HG03558 (cell line): ENCODE measurements around the gene APOBEC4.
A peak's percentile ranks its signal among the peaks of the same experiment; 100 is the strongest.

Source experiments
- ATAC-seq: cut with Tn5 transposase; IDR thresholded peaks from one replicate; pipeline ENCODE4 v1.9.1; 2021; ENCODE audit warnings: moderate number of reproducible peaks; ENCODE audit not compliant: unreplicated experiment; ENCODE audit errors: extremely low read depth

Gene APOBEC4

DNA sequence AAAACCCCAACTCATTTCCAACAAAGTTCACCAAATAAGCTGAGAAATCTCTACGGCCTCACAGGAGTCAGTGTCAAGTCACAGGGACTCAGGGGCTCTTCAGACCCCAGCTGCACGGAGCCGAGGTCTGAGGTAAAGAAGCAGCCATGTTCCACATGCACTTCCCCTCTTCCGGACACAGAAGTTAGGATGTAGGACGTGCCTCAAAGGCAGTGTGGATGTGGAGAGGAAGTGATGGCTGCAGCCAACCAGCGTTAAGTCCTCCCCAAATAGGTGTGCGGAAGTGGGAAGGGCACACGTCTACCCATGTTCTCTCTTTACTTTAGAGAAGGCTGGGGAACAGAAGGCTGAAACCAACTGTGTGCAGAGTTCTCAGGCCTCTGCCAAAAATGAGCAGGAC is 48.3 kb downstream of the APOBEC4 start:
- no peak for ATAC-seq

DNA sequence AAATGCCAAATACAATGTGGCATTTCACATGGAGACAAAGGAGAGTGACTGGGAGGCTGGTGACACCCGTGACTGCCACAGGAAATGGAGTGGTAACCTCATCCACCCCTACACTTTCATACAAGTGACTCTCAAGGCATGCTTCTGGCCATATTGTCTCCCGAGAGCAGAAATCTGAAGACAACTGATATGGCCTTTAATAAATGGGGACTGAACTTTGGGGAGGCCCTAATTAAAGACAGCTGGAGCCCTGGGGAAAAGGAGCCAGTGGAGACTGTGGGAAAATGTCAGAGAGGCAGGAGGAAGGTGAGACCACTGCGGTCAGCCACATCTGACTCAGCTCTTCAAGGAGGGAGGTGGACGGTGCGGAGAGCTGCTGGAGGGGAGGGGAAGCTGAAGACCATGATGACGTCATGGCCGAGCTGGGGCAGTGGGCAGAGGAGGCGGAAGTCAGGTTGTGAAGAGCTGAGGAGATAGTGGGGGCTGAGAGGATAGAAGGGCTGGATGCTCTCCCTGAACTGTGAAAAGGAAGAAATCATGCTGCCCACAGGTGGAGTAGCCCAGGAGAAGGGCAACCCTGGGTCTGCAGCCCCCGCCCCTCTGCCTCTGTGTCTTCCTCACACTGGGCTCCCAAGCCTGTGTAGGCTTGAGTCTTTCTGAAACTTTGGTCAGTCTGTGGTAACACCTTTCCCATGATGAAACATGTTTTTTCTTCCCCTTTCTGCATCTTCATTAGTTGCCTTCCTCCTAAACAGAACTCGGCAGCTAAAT is 48.9 kb downstream of the APOBEC4 start:
- no peak for ATAC-seq

DNA sequence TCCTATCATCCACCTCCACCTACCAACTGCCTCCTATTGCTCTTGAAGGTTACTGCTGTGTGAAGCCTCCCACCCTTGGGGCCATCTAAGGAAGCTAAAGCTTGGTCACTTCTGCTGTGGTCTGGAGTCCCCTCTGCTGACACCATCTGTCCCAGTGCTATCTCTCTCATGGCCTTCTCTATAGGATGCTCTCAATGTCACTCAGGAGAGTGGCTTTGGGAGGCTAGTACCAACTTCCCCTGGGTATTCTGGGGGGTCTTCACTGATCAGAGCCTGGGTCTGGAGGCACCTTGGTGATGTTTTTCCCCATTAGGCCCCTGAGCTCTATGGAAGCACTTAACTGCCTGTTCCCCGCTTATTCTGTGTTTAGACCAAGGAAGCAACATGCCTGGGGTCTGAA is 50.6 kb downstream of the APOBEC4 start:
- no peak for ATAC-seq

DNA sequence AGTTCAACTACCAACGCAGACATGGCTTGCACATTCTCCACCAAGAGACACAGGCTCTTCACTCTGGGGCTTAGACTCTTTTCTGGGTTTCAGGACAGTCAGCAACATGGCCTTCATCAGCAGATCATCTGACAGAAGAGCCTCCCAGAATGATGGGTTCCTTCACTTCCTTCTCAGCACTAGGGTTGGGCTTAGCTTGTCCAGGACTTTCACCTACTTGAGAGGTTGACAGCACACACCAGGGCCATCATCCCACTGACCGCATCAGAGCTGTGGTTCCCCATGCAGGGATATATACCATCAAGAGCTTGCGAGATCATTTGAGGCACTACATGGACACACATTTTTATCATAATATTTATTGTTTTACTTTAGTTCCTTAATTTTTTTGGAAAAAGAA is 52.5 kb downstream of the APOBEC4 start:
- no peak for ATAC-seq

DNA sequence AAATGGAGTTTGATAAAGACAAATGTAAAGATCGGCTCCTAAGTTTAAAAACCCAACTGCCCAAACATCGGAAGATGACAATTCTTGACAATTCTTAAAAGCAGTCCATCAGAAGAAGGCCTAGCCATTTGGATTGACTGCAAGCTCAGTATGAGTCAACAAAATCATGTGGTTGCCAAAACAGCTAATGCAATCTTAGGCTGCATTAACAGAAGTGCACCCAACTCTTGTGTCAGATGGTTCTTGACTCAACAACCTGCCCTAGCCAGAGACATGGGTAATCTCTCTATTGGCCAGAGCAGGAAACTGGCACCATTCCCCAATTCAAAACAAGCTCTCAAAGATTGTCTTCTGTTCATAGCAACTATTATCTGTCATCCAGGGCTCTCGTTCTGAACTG is 53.0 kb downstream of the APOBEC4 start:
- ATAC-seq: no peak

DNA sequence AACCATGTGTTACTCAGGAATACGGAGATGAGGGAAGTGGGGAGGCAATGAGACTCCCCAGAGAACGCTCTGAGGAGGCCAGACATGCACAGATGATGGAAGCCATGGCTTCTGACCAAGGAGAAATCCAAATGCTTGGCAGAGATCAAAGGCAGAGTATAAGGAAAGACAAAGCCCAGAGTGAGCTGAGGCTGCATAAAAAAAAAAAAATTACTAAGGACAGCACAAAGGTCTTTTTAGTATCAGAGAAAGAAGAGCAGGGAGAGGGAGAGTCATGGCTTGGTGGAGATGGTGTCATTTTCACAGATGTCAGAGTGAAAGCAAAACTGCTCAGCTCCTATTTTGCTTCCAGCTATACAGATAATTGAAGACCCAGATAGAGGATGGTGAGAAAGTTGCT is 54.7 kb downstream of the APOBEC4 start:
- peak; percentile 48 for ATAC-seq

DNA sequence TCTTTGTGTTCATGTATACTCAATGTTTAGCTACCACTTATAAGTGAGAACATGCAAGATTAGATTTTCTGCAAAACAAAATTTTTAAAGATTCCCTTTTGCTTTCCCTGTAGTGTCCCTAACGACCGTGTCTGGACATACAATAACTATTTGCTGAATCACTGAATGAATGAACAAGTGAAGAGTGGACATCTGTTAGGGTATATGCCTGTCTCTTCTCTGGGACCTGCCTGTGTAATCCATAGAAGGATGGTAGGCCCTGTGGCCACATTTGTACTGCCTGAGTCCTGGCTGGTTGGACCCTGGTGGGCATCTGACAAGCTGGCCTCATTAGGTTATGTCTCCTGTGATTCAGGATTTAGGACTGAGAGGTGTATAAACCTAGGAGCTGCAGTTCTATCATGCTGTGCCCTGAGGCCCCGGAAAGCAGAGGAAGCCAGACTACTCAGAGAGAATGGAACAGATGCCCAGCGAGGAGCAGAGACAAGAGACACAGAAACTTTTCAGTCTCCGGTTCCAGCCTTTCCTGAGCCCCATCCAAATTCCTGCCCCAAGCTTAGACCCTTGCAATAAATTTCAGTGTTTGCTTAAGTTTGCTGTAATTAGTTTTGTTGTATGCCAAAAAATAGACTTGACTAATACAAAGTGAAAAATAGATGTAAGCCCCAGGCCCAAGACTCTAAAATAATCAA is 55.3 kb downstream of the APOBEC4 start:
- ATAC-seq: no peak

DNA sequence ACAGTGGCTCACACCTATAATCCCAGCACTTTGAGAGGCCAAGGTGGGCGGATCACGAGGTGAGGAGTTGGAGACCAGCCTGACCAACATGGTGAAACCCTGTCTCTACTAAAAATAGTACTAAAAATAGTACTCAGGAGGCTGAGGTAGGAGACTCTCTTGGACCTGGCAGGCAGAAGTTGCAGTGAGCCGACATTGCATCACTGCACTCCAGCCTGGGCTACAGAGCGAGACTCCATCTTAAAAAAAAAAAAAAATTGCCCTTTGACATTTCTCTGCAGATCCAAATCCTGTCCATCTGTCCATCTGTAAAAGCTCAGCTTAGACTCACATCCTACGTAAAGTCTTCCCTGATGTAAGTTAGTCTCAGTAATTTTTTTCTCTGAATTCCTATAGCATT is 56.6 kb downstream of the APOBEC4 start:
- ATAC-seq: no peak
